IMR-90 (cell line): Measurements from ENCODE around the gene PIP5K1B.

Experiments used
- CEBPB ChIP-seq: IDR thresholded peaks from 2 replicates; pipeline ENCODE4 v1.6.1; 2012; ENCODE audit warnings: low read depth, low read length, improper control_type of control experiment
- CHD1 ChIP-seq: IDR thresholded peaks from 2 replicates; pipeline ENCODE4 v1.6.1; 2012; ENCODE audit warnings: low read depth, low read length, improper control_type of control experiment
- FOS ChIP-seq: fragments of 150-350 bp; IDR thresholded peaks from 2 replicates; pipeline ENCODE4 v1.6.1; 2016; ENCODE audit warnings: low read depth, low read length
- MAFK ChIP-seq: IDR thresholded peaks from 2 replicates; pipeline ENCODE4 v1.6.1; 2012; ENCODE audit warnings: low read depth, low read length, improper control_type of control experiment
- MXI1 ChIP-seq: IDR thresholded peaks from 2 replicates; pipeline ENCODE4 v1.6.1; 2012; ENCODE audit warnings: low read depth, mild to moderate bottlenecking, low read length, moderate library complexity, borderline replicate concordance
- NFE2L2 ChIP-seq: fragments of 150-350 bp; IDR thresholded peaks from 2 replicates; pipeline ENCODE4 v1.6.1; 2016; ENCODE audit warnings: low read depth, mild to moderate bottlenecking, low read length
- POLR2A ChIP-seq: IDR thresholded peaks from 2 replicates; pipeline ENCODE4 v1.6.1; 2012; ENCODE audit warnings: mild to moderate bottlenecking, low read depth, low read length
- RAD21 ChIP-seq: IDR thresholded peaks from 2 replicates; pipeline ENCODE4 v1.6.1; 2012; ENCODE audit warnings: low read length, improper control_type of control experiment
- RCOR1 ChIP-seq: IDR thresholded peaks from 2 replicates; pipeline ENCODE4 v1.6.1; 2012; ENCODE audit warnings: mild to moderate bottlenecking, low read length, improper control_type of control experiment; ENCODE audit not compliant: insufficient replicate concordance
- RFX5 ChIP-seq: IDR thresholded peaks from 2 replicates; pipeline ENCODE4 v1.8.0; 2012; ENCODE audit warnings: low read depth, mild to moderate bottlenecking, low read length, moderate library complexity
- SMC3 ChIP-seq: fragments of 150-350 bp; IDR thresholded peaks from 2 replicates; pipeline ENCODE4 v1.6.1; 2016; ENCODE audit warnings: low read depth, mild to moderate bottlenecking, antibody characterized with exemption, low read length, moderate library complexity
- TF ChIP-seq, protein P1 (sequence below): conservative IDR thresholded peaks from 2 replicates; pipeline ENCODE4 v1.5.1; 2012; ENCODE audit warnings: mild to moderate bottlenecking, low read depth, low read length, improper control_type of control experiment
- TF ChIP-seq, protein P2 (sequence below): fragments of 150-350 bp; IDR thresholded peaks from 2 replicates; pipeline ENCODE4 v1.6.1; 2016; ENCODE audit warnings: low read depth, mild to moderate bottlenecking, low read length, moderate library complexity, borderline replicate concordance
- TF ChIP-seq, protein P3 (sequence below): fragments of 150-350 bp; IDR thresholded peaks from 2 replicates; pipeline ENCODE4 v1.6.1; 2017; ENCODE audit warnings: mild to moderate bottlenecking, antibody characterized with exemption, low read length, low read depth

DNA sequence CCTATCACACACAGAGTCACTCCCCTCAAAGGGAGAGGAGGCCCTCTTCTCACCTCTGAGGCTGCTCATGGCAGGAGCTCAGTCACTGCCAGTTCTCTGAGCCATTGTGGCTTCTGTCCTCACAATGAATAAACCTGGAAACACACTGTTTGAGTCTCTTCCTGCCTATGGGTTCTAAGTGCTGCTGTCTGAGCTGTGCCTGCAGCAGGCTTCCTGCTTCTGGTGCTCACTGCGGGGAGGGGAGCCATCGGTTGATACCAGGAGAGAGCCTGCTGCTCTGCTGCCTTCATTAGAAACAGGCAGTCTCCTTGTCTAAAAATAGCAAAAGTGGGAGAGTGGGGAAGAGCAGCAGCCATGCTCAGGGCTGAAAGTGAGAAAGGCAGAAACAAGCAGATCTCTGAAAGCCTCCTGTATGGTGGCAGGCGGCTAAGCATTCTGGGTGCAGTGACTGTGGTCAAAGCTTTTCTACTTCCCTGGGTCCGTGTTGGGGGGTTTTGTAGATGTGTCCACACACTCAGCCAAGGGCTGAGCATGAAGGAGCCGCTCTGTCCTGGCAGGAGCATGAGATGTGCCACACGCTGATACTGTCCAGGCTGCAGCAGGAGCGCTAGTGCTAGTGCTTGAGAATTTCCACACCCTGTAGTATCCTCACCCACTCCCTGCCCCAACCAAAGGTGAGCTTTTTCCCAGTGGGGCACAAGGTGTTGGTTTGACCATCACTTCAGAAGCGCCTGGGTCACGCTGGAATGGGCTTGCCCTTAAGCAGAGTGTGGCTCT is 274.7 kb downstream of the PIP5K1B start:
- TF ChIP-seq, protein P1, sequence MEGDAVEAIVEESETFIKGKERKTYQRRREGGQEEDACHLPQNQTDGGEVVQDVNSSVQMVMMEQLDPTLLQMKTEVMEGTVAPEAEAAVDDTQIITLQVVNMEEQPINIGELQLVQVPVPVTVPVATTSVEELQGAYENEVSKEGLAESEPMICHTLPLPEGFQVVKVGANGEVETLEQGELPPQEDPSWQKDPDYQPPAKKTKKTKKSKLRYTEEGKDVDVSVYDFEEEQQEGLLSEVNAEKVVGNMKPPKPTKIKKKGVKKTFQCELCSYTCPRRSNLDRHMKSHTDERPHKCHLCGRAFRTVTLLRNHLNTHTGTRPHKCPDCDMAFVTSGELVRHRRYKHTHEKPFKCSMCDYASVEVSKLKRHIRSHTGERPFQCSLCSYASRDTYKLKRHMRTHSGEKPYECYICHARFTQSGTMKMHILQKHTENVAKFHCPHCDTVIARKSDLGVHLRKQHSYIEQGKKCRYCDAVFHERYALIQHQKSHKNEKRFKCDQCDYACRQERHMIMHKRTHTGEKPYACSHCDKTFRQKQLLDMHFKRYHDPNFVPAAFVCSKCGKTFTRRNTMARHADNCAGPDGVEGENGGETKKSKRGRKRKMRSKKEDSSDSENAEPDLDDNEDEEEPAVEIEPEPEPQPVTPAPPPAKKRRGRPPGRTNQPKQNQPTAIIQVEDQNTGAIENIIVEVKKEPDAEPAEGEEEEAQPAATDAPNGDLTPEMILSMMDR, result no peak
- TF ChIP-seq MAFK, result no peak
- no peak for TF ChIP-seq POLR2A
- TF ChIP-seq MXI1, result no peak
- TF ChIP-seq FOS, result no peak
- no peak for TF ChIP-seq CHD1
- TF ChIP-seq CEBPB, result no peak
- no peak for TF ChIP-seq RAD21
- TF ChIP-seq RCOR1, result no peak
- TF ChIP-seq RFX5, result no peak
- TF ChIP-seq, protein P2, sequence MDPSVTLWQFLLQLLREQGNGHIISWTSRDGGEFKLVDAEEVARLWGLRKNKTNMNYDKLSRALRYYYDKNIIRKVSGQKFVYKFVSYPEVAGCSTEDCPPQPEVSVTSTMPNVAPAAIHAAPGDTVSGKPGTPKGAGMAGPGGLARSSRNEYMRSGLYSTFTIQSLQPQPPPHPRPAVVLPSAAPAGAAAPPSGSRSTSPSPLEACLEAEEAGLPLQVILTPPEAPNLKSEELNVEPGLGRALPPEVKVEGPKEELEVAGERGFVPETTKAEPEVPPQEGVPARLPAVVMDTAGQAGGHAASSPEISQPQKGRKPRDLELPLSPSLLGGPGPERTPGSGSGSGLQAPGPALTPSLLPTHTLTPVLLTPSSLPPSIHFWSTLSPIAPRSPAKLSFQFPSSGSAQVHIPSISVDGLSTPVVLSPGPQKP, result no peak
- TF ChIP-seq, protein P3, sequence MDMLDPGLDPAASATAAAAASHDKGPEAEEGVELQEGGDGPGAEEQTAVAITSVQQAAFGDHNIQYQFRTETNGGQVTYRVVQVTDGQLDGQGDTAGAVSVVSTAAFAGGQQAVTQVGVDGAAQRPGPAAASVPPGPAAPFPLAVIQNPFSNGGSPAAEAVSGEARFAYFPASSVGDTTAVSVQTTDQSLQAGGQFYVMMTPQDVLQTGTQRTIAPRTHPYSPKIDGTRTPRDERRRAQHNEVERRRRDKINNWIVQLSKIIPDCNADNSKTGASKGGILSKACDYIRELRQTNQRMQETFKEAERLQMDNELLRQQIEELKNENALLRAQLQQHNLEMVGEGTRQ, result no peak
- no peak for TF ChIP-seq NFE2L2
- no peak for TF ChIP-seq SMC3
